HCEC 1CT (cell line): ENCODE measurements around the gene RPP30.
"Not testable (repeated sequence)": the region's sequence is repeated elsewhere in the genome, so short reads cannot be mapped to it uniquely, and the experiment has no call there.

Experiments used
- DNase-seq: peaks from one replicate; pipeline ENCODE4 v3.0.0-alpha.2; 2017

Gene RPP30

GRCh38 chr10:90872648-90873020, 860 bp downstream of the RPP30 start:
- no peak for DNase-seq

GRCh38 chr10:90879062-90879461, 7.3 kb downstream of the RPP30 start:
- DNase-seq, result no peak

- peak; percentile 34 for DNase-seq
Observed at GRCh38 chr10:90880059-90880719, 8.4 kb downstream of the RPP30 start.

GRCh38 chr10:90884431-90884830, 12.7 kb downstream of the RPP30 start:
- DNase-seq, result peak; percentile 39

GRCh38 chr10:90885176-90885575, 13.4 kb downstream of the RPP30 start:
- peak; percentile 74 for DNase-seq

- no peak for DNase-seq
Observed at GRCh38 chr10:90887555-90887954, 15.8 kb downstream of the RPP30 start.

GRCh38 chr10:90888387-90888786, 16.6 kb downstream of the RPP30 start:
- no peak for DNase-seq

- DNase-seq, result peak; percentile 5
Observed at GRCh38 chr10:90889636-90890035, 17.9 kb downstream of the RPP30 start.

GRCh38 chr10:90890347-90890746, 18.6 kb downstream of the RPP30 start:
- DNase-seq, result peak; percentile 45

- DNase-seq, result no peak
Observed at GRCh38 chr10:90893190-90893589, 21.4 kb downstream of the RPP30 start.

GRCh38 chr10:90896916-90897315, 25.1 kb downstream of the RPP30 start:
- DNase-seq, result not testable (repeated sequence)

- no peak for DNase-seq
Observed at GRCh38 chr10:90905925-90906324, 34.2 kb downstream of the RPP30 start.

GRCh38 chr10:90906596-90906995, 34.8 kb downstream of the RPP30 start:
- no peak for DNase-seq

GRCh38 chr10:90911133-90912051, 39.6 kb downstream of the RPP30 start:
- peak; percentile 69 for DNase-seq

- DNase-seq, result no peak
Observed at GRCh38 chr10:90912174-90912573, 40.4 kb downstream of the RPP30 start.

GRCh38 chr10:90912854-90913479, 41.2 kb downstream of the RPP30 start:
- no peak for DNase-seq

- DNase-seq, result no peak
Observed at GRCh38 chr10:90913774-90914420, 42.1 kb downstream of the RPP30 start.

- DNase-seq, result no peak
Observed at GRCh38 chr10:90914992-90915765, 43.4 kb downstream of the RPP30 start.

GRCh38 chr10:90915766-90916075, 43.9 kb downstream of the RPP30 start:
- no peak for DNase-seq

- no peak for DNase-seq
Observed at GRCh38 chr10:90916392-90917237, 44.8 kb downstream of the RPP30 start.

GRCh38 chr10:90917238-90917967, 45.6 kb downstream of the RPP30 start:
- no peak for DNase-seq
